Measurements from ENCODE around the gene CIB4.

The CIB4 gene

DNA sequence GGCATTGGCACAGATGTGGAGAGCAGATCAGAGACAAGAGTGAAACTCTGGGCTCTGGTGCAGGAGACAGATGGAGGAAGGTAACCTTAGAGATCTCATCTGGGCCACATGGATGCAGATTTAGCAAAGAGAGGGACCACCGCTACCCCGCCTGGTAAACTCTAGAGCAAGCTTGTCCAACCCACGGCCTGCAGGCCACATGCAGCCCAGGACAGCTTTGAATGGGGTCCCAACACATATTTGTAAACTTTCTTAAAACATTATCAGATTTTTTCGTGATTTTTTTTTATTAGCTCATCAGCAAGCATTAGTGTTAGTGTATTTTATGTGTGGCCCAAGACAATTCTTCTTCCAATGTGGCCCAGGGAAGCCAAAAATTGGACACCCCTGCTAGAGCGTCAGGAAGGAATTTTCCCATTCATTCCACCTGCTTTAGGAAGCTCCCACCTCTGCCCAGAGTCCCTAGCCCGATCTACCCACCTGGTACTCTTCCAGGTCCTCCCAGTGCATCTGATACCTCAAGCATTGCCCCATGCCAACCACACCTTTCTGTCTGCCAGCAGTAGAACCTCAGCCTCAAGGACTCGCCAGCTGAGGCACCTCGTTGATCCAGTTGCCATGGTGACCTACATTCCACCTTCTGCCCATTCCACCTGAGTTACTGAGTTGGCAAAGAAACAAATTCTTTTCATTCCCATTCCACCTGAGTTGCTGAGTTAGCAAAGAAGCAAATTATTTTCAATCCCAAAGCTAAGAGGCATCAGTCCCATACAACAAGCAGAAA, at the start of gene CIB4:
Gene CIB4 (minus strand): TSS at position 586 of the 784 bp plus-strand sequence. CDS start 52 bp downstream, at position 534.
- DNase-seq, result no peak

GRCh38 chr2:26687801-26688200, 46.6 kb upstream of the CIB4 start:
- no peak for DNase-seq

- no peak for DNase-seq
These were observed 46.2 kb upstream of the CIB4 start for GRCh38 chr2:26687328-26687727.

GRCh38 chr2:26685989-26686839, 45.0 kb upstream of the CIB4 start:
- peak; percentile 46 for DNase-seq

DNA sequence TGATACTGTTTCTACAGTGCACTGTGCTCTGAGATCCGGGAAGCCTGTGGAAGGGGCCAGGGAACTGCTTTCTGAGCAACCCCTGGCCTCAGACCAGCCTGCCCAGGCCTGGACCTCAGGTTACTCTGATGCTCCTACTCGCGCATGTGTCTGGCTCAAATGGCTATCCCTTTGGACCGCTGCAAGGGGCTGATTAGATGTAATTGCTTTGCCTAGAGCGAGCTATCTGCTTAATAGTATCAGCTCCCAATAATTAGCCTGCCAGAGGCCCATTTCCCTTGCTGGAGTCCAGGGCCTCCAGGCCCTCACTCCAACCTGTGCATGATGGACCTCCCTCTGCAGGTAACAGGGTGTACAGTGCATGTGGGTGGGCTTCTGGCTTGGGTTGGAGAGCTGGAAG, 44.2 kb upstream of the CIB4 start:
- DNase-seq, result no peak

GRCh38 chr2:26683583-26683982, 42.4 kb upstream of the CIB4 start:
- DNase-seq, result no peak

- DNase-seq, result no peak
These were observed 41.0 kb upstream of the CIB4 start for GRCh38 chr2:26682155-26682554.

- DNase-seq, result no peak
These were observed 40.5 kb upstream of the CIB4 start for GRCh38 chr2:26681656-26682055.

DNA sequence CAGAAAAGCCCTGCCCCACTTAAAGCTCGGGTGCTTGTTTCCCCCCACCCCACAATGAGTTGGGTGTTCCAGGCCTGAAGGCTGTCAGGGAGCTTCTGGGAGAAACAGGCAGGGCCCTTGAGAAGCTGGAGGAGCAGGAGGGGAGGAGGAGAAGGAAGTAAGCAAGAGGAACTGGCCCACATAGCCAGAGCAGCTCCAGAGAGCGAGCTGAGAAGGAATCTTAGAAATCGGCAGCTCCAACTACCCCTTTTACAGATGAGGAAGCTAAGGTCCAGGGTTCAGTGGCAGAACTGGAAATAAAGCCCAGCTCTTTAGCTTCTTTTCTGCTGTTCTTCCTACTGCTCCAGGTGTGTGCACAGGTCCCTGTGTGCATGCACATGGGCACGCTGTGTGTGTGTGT, 38.7 kb upstream of the CIB4 start:
- DNase-seq, result no peak

- DNase-seq, result no peak
These were observed 36.9 kb upstream of the CIB4 start for GRCh38 chr2:26678035-26678434.

DNA sequence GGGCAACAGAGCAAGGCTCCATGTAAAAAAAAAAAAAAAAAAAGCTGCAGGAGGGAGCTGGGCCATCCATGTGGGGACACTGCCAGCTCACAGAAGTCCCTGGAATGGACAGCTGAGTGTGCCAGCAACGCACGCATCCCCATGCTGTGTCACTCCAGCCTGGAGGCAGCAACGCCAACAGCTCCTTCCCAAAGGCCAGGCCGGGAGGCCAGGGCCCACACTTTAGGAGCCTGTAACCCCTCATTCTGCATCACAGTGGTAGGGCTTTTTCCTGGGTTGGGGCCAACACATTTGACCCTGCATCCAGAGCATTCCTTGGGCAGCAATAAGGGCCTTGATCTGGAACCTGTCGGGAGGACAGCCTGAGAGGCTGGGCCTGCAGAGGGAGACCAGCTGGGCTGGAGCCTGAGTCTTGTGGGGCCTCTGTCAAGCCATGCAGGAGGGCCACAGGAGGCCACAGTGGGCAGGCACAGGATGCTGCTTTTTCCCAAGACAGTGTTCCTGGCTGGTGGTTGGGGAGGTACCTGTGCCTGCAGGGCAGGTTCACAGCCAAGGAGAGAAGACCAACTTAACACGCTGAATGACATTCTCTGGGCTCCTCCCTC, 34.6 kb upstream of the CIB4 start:
- DNase-seq, result no peak

- DNase-seq, result no peak
These were observed 33.6 kb upstream of the CIB4 start for GRCh38 chr2:26674771-26675170.

- DNase-seq, result no peak
These were observed 33.0 kb upstream of the CIB4 start for GRCh38 chr2:26674002-26674751.

GRCh38 chr2:26672818-26673393, 31.7 kb upstream of the CIB4 start:
- DNase-seq, result no peak

GRCh38 chr2:26672112-26672817, 31.1 kb upstream of the CIB4 start:
- DNase-seq, result no peak

GRCh38 chr2:26671691-26672090, 30.5 kb upstream of the CIB4 start:
- no peak for DNase-seq

DNA sequence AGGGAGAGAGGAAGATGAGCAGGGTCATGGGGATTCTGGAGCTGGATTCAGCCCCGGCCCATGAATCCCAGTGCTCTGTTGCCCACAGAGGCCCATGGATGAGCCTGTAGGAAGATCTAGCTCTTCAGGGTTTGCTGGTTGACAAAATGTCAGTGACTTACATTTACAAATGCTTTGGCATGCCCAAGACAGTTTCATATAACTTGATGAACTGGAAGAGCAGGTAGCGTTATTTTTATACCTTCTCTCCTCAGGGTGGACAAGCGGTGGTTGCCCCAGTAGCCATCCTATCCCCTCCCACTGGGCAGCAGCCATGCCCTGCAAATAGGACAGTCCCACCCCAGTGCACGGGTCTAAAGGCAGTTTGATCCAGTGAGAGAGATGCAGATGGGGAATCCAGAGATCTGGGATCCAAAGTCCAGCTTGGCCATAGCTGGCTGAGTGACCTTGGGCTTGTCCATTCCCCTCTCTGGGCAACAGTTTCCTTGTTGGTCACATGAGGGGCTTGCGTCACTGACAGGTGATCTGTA, 29.8 kb upstream of the CIB4 start:
- no peak for DNase-seq

DNA sequence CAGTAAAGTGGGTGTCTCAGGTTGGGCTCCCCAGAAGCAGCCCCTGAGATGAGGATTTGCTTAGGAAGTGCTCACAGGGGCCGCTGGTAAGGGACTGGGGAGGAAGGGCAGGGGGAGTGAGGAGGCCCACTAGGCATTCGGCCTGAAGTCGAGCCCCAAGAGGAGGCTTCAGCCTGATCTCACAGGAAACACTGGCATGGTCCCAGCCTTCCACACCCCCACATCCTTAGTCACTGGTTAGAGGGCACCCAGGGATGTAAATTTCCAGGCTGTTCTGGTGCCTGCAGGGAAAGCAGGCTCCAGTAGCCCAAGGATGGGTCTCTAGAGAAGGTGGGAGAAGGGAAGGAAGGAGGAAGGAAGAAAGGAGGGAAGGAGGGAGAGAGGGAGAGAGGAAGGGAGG, 29.0 kb upstream of the CIB4 start:
- no peak for DNase-seq

- DNase-seq, result no peak
These were observed 27.9 kb upstream of the CIB4 start for GRCh38 chr2:26668856-26669750.

DNA sequence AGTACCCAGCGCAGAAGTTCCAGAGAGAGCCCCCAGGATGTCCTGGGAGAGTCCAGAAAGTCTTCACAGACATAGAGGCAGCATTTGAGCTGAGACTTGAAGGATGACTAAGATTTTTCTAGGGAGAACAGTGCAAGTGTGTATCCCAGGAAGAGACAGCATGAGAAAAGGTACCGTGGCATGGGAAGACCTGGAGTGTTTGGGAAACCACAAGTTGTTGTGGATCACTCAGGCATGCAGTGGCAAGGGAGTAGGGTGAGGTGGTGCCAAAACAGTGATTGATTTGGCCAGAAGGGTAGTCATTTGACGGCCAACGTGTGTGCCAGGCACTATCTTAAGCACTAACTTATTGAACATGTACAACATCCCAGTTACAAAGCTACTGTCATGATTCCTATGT, 26.9 kb upstream of the CIB4 start:
- DNase-seq, result no peak

GRCh38 chr2:26666671-26667070, 25.5 kb upstream of the CIB4 start:
- no peak for DNase-seq
